ENCODE measurements around the gene TBCD.

Gene TBCD

GRCh38 chr17:82900741-82901140 lies 148.9 kb downstream of the TBCD start:
- DNase-seq (ENCODE audit: low read depth in 2 of 2, low spot score in 1 of 2): no peak

GRCh38 chr17:82901356-82901755 lies 149.5 kb downstream of the TBCD start:
- DNase-seq (ENCODE audit: low read depth in 2 of 2, low spot score in 1 of 2): no peak

GRCh38 chr17:82901856-82902255 lies 150.0 kb downstream of the TBCD start:
- no peak for DNase-seq (ENCODE audit: low read depth in 2 of 2, low spot score in 1 of 2)

- no peak for DNase-seq (ENCODE audit: low read depth in 2 of 2, low spot score in 1 of 2)
These were observed 151.4 kb downstream of the TBCD start for GRCh38 chr17:82902972-82903874.

- DNase-seq (ENCODE audit: low read depth in 2 of 2, low spot score in 1 of 2): no peak
These were observed 153.3 kb downstream of the TBCD start for GRCh38 chr17:82905130-82905529.

- no peak for DNase-seq (ENCODE audit: low read depth in 2 of 2, low spot score in 1 of 2)
These were observed 156.1 kb downstream of the TBCD start for GRCh38 chr17:82907797-82908542.

- DNase-seq (ENCODE audit: low read depth in 2 of 2, low spot score in 1 of 2): no peak
These were observed 156.8 kb downstream of the TBCD start for GRCh38 chr17:82908543-82909160.

- DNase-seq (ENCODE audit: low read depth in 2 of 2, low spot score in 1 of 2): peak; percentile 2 to 38
These were observed 157.5 kb downstream of the TBCD start for GRCh38 chr17:82909322-82909904.

- no peak for DNase-seq (ENCODE audit: low read depth in 2 of 2, low spot score in 1 of 2)
These were observed 158.2 kb downstream of the TBCD start for GRCh38 chr17:82910041-82910481.

GRCh38 chr17:82910770-82911169 lies 158.9 kb downstream of the TBCD start:
- no peak for DNase-seq (ENCODE audit: low read depth in 2 of 2, low spot score in 1 of 2)

GRCh38 chr17:82911822-82912221 lies 160.0 kb downstream of the TBCD start:
- DNase-seq (ENCODE audit: low read depth in 2 of 2, low spot score in 1 of 2): no peak

- no peak for DNase-seq (ENCODE audit: low read depth in 2 of 2, low spot score in 1 of 2)
These were observed 160.7 kb downstream of the TBCD start for GRCh38 chr17:82912484-82913089.

- no peak for DNase-seq (ENCODE audit: low read depth in 2 of 2, low spot score in 1 of 2)
These were observed 161.6 kb downstream of the TBCD start for GRCh38 chr17:82913304-82914043.

GRCh38 chr17:82914375-82914774 lies 162.5 kb downstream of the TBCD start:
- no peak for DNase-seq (ENCODE audit: low read depth in 2 of 2, low spot score in 1 of 2)

GRCh38 chr17:82915010-82915756 lies 163.3 kb downstream of the TBCD start:
- DNase-seq (ENCODE audit: low read depth in 2 of 2, low spot score in 1 of 2): no peak

- no peak for DNase-seq (ENCODE audit: low read depth in 2 of 2, low spot score in 1 of 2)
These were observed 163.8 kb downstream of the TBCD start for GRCh38 chr17:82915757-82916027.

GRCh38 chr17:82917699-82918345 lies 166.0 kb downstream of the TBCD start:
- DNase-seq (ENCODE audit: low read depth in 2 of 2, low spot score in 1 of 2): peak in 1 of 2 donors; percentile 15

- no peak for DNase-seq (ENCODE audit: low read depth in 2 of 2, low spot score in 1 of 2)
These were observed 166.6 kb downstream of the TBCD start for GRCh38 chr17:82918508-82918907.

GRCh38 chr17:82920150-82920549 lies 168.3 kb downstream of the TBCD start:
- no peak for DNase-seq (ENCODE audit: low read depth in 2 of 2, low spot score in 1 of 2)
